T-helper 2 cell treated with Interferon-gamma antibody and Interleukin-4, amounts not matched to agents 100 ng/mL and 5 ng/mL, for 36 hours (primary cell): ENCODE data around the gene NAV2. TPM values are rescaled to one million over a fixed set of nuclear protein-coding genes. Genes with fewer than 3 reads are reported as not detected.

ENCODE experiments used
- intact Hi-C: fragments of 100-400 bp; cut with micrococcal nuclease; formaldehyde crosslinking; loops from one replicate; pipeline ENCODE4 v1.15.1; 2023
- total RNA-seq: library from RNA; stranded (reverse); gene quantifications from 2 replicates; pipeline ENCODE4 v1.2.3, GENCODE V29; 2022

The NAV2 gene
- total RNA-seq, 1 donor from 2014 or later, result 0.45 TPM

DNA sequence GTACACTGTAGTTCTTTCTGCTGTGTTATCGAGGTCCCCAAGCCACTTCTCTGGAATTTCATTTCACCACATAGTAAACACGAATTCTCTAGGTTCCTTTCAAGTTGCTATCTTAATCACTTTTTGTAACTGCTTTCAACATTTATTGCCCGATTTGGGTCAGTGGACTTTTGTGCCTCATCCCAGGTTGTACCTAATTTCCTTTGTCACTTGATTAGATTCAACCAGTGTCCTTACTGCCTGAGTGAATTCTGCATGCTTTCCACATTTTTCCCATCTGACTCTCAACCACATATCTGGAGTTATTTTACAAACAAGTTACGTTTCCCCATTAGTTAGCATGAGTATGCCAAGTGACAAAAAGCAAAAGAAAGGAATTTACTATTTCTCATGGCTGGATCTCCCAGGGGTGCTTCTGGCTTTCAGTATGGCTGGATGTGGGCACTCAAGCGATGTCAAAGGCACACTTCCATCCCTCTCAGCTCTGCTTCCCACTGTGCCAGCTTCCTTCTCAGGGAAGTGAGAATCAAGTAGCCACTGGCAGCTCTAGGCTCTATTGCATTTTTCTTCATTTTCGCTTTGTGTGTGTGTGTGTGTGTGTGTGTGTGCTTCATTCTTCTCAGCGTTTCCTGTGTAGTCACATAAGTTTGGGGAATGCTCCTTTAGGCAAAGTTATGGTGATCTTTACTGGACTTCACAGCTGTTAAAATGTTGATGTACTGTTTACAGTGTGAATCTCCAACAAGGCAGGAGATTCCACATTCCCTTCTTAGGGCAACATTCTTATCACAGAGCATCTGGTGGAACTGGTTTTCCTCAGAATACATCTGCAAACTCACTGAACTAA, 318.7 kb downstream of the NAV2 start:
- intact Hi-C loops, result no loop called here

DNA sequence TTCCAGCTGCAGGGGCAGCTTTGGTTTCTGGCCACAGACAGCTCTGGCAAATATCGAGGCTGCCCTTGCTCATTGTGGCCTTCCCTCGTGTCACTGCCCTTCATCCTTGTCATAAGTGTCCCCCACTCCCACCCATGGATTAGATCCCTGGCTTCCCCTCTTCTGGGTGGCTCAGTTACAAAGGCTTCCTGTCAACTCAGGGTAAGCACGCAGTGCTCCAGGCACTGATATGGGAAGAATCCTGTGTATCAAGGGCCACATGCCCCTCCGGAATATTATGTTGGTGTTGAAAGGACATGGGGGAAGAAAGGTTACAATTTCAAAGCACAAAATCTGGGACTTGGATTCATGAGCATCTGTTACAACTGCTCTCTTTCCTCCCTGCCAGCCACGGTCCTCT, 319.5 kb downstream of the NAV2 start:
- intact Hi-C loops, result no loop called here

DNA sequence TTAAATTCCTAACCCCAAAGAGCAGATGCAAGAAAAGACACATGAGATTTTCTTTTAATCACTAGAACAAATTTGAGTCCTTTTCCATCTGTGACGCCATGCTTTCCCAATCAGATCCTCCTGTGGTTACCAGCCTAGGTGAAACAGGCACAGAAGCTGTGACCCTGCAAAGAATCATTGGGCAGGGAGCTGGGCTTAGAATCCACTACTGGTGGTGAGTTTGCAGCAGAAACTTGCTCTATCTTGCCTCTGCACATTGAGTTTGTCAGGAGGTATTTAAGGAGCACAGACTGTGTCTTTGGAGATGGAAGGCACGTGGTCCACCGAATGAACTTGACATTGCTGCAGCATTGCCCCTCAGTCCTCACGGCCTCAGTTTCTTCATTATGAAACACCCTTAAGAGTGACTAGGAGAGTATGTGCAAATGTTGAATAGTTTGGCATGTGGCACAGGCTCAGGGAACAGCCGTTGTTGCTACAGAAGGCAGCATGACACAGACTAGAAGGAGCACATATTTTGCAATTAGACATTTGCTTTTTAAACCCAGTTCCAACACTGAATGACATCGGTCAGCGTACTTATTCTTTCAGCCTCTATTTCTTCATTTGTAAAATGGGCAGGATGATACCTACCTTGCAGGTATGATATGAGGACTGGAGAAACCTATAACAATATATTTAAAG, 320.1 kb downstream of the NAV2 start:
- intact Hi-C loops, result no loop called here

DNA sequence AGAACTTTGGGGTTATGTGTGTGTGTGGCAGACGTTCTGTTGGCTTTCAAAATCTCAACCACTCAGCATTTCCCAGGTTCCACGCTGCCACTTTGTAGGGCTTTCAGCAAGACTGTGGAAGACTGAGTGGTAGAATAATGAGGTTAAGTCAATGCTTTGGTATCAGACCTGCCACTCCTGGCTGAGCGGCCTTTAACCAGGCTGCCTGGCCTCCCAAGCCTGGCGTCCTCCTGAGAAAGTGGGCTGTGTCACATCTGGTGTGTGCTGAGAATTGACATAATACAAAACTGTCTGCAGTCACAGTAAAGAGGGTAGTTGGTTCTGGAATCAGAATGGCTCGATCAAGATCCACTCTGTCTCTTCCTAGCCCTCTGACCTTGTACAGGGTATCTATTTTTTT, 321.2 kb downstream of the NAV2 start:
- intact Hi-C loops, result no loop called here

DNA sequence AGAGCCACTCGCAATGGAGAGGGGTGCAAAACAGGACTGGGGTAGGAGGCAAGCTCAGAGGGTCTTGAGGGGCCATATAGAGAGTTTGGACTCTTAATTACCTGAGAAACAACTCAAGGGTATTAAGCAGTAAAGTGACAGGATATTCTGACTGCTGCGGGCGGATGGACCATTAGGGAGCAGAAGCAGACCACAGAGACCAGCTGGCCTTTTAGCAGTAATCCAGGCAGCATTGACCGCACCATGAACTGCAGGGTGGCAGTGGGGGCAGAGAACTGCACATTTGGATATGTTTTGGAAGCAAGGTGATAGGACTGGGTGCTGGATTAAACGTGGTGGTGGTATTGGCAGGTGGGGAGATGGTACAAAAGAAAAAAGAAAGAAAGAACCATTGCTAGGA, 322.3 kb downstream of the NAV2 start:
- intact Hi-C loops, result no loop called here

DNA sequence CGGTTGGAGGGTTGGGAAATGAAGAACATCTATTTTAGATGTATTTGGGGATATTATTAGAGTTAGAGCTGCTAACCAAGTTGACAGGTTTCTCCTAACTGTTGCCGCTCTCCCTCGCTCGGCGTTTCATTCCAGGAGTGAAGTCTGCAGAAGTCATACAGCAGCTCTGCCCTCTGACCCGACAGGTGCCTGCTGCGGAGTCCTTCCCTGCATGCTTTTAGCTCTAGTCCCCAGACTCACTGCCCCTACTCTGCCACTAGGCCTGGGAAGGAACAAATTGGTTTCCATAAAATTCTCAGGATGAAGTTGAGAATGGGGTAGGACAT, 322.7 kb downstream of the NAV2 start:
- intact Hi-C loops, result no loop called here

DNA sequence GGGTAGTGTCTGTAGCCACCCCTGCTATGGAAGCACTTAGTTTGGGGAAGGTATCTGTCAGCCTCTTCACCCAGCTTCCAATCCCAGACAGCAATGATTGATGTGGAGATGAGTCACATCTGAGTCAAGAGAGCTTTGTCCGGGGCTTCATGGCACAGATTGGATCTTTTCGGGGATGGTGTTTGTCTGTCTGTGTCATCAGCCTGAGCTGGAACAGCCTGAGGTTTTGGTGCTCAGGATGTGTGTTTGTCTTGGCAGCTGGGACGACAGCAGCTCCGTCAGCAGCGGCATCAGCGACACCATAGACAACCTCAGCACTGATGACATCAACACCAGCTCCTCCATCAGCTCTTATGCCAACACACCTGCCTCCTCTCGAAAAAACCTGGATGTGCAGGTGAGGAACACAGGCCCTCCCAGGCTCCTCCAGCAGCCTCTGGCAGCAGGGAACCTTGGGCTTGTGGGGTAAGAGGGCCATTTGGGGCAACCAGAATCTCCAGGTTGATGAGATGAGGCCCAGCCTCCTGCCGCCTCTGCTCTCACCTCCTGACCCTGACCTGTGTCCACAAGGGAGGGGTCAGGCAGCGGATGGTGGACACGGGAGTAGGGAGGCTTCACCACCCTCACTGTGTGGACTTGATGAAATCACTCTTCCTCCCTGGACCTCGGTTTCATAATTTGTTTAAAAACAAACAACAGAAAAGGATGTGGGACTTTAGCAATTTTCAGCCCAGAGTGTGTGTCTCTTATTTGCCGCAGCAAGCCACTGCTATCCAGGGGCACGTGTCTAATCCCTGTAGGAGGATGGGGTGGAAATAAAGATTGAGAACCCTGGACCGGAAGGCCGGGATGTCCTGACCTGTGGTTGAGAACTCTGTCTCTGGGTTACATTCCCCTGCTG, 323.3 kb downstream of the NAV2 start:
- intact Hi-C loops, result no loop called here

DNA sequence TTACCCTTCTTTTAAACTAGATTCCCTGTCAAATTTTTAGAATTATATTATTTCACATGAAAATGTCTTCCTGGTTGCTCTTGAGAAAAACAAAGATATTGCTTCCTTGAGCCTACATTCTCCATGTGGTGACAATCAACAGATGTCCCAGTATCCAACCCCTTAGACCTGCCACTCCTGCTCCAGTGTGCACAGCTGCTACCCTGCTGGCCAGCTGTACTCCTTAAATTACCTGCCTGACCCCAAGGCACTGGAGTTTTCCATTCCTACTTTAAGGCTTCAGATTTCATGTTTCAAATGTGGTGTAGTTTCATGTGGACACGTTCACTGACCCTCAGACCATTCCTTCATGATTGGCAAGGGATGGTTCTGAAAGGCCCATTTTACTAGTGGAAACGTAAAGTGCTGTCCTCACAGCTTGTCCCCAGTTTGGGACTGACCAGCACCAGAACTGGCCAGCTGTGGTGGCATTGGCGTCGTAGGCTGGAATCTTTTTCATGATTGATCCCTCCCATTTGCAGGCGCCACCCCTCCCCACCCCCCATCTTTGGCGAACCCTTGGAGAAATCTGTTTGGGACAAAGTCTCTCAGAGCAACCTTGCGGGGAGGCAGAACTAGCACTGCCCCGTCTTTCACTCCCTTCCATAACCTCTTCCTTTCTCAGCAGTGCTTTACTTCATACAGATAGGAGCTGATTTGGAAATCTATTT, 324.1 kb downstream of the NAV2 start:
- intact Hi-C loops, result no loop called here

DNA sequence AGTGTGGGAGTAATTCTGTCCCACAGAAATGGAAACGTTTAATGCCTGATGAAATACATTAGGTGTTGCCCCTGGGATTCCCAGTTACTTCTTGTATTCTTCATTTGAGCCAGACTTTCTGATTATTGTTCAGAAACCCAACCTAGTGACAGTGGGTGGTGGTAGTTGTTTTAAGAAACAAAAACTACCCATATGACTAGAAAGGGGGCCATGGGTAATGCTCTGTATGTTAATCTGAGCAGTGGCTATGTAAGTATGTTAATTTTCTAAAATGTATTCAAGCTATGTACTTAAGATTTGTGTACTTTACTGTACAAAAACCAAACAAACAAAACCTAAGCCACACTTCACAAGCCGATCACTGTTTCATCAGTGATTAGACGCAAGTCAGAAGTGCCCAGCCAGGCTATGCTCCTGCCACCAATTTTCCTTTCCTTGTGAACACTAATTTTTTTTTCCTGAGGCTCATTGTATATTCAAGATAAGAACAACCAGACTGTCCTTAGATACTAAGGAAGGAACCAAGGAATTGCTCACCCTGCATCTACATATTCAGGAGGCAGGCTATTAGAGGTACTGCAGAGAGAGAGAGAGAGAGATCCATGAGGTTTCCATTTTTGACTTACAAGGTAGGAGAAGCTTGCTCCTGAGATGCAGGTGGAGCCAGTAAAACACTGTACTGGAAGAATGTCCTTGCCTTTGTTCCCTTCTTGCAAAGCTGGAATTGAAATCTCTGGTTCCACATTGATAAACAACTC, 324.9 kb downstream of the NAV2 start:
- intact Hi-C loops, result no loop called here

DNA sequence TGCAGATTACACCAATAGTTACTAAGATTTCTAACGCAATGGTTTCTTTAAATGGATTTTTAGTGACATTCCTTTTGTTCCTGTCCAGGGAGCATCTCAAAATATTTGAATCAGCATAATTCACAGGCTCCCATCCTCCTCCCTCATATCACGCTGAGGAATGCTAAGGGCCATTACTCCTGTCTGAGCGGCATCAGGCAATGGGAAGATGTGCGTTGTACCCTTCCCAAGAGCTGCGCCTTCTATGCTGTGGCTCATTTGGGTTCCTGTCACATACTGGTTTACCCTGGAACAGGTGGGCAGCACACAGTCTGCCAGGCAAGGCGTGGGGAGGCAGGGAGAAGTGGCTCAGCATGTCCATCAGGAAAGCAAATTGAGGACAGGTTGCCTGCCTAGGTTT, 325.8 kb downstream of the NAV2 start:
- intact Hi-C loops, result no loop called here

DNA sequence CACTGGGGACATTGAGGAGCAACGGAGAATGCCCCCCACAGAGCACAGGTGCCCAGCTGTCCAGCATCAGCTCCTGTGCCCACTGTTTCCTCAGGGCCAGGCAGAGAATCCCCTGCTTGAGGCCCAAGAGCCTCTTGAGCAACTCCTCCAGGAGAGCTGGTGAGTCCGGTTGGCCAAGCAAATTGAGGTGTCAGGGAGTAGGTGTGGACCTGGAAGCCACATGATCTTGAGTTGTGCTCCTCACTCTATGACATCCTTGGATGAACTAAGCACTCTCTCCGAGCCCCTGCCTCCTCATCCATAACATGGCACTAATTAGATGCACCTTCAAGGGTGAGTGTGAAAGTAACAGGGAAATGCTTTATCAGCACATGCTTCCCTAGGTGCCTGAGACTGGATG, 326.3 kb downstream of the NAV2 start:
- intact Hi-C loops, result no loop called here

DNA sequence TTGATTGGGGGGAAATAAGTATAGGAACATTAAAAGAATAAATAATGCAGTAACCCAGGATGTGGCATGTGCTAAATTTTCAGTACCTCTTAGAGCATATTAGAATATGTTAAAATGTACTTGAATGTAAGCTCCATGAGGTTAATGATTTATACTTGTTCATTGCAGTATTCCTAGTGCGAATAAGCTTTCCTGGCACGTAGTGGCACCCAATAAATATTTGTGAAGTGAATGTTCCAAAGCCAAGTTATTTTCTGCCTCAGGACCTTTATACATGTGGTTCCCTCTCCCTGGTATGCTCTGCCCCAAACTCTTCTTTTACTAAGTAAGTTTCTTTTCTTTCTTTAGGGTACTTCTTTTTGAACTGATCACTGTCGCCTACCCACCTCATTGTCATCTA, 328.9 kb downstream of the NAV2 start:
- intact Hi-C loops, result no loop called here

DNA sequence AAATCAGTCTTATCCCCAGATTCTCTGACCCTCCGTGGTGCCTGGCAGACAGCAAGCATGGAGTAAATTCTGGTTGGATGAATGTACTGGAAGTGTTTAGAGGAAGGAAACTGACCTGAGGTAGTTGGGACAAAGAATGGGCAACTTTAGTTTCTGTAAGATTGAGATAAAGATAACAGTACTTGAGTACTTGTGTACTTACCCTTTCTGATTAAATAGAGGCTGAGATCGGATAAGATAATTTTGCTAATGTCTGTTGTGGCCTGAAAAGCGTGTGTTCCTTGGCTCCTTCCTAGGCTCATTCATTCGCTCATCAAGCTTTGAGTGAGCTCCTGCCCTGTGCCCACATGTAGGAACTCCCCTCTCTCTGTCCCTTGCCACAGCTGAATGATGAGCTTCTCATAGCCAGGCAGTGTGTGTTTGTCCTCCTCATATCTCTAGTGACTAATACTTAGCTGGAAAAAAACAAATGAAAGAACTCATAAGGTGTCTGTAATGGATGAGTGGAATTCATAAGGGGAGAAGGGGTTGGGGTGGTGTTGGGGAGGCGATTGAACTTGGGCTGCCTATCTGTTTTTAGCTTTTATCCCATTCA, 329.5 kb downstream of the NAV2 start:
- intact Hi-C loops, result no loop called here

DNA sequence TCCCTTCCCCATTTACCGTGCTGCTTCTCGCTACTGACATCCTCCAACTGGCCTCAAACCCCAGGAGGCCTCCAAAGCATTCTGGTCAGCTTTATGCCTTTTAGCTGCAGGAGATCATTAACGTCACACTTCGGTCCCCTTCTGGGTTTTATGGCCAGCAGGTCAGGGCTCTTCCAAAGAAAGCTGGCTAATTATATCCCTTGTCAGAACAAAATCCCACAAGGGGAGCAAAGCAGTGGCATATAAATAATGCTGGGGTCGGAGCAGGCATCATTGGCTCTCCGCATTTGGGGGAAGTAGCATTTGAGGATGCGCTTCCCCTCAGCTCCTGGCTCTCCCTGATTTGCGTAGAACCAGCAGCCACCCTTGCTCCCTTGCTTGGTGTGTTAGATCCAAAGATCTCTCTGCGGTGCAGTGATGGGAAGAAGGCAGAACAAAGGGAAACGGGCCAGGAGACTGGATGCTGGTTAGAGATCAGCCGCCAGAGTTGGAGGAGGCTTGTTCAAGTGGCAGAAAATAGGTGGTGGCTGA, 330.2 kb downstream of the NAV2 start:
- intact Hi-C loops, result no loop called here

DNA sequence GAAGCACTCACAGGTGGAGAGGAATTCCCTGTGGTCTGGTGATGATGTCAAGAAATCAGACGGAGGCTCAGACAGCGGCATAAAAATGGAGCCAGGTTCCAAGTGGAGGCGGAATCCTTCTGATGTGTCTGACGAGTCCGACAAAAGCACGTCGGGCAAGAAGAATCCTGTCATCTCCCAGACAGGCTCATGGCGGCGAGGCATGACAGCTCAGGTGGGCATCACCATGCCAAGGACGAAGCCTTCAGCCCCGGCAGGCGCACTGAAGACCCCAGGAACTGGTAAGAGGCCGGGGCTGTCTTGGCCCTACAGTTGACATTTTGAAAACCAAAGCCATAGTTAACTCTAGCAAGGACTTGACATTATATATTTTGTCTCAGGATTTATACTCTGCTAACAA, 331.4 kb downstream of the NAV2 start:
- intact Hi-C loops, result no loop called here

DNA sequence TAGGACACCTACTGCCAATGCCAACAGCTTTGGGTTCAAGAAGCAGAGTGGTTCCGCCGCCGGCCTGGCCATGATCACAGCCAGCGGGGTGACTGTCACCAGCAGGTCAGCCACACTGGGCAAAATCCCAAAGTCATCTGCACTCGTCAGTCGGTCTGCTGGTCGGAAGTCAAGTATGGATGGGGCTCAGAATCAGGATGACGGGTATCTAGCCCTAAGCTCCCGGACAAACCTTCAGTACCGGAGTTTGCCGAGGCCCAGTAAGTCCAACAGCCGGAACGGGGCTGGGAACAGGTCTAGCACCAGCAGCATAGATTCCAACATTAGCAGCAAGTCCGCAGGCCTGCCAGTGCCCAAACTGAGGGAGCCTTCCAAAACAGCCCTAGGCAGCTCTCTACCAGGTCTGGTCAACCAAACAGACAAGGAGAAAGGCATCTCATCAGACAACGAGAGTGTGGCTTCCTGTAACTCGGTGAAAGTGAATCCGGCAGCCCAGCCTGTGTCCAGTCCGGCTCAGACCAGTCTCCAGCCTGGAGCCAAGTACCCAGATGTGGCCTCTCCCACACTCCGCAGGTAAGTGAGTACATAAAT, 332.6 kb downstream of the NAV2 start:
- intact Hi-C loops, result no loop called here

DNA sequence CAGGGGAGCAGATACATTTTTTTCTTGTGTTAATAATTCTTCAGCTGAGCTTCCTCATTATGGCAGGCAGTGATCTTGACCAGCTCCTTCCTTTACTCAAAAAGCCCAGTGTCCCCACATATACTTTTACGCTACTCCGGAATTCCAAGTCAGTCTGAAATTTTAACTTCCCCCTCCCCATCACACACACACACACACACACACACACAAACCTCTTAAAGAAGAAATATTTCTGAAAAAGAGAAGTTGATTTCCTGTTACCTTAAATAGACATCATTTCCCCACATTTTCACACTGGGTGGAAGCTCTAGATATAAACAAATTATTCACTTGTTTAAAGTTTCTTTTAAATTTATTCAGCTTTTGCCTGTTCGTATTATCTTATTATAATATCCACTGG, 333.8 kb downstream of the NAV2 start:
- intact Hi-C loops, result no loop called here

DNA sequence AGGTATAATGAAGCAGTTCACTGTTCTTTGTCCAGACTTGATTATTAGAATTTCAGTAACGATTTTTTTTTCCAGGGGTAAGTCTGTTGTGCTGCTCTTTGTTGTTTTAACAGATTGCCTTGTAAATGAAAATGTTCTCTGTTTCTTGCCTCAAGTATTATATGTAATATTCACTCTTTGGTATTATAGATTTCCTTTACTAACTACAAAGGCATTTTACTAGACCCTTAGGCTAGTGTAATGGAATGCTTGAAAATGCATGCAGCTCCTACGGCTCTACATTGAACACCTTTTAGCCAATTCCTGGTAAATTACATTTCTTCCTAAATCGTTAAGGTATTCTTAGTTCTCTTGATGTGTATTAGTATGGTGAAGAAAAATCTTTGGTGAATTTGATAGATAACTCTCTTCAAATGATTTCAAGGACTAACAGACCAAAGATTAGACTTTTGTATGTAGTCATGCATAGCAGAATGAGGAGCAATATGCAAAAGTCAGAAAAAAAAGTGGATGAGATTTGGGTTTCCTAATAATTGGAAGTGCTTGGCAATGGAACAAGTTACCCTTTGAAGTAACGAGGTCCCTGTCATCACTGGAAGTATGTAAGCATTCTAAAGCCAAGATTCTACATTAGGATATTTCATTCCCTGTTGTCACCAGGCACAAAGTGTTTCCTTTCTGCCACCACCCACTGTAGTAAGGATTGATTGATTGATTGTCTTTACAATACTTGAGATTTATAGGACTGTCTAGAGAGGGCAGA, 334.6 kb downstream of the NAV2 start:
- intact Hi-C loops, result no loop called here

DNA sequence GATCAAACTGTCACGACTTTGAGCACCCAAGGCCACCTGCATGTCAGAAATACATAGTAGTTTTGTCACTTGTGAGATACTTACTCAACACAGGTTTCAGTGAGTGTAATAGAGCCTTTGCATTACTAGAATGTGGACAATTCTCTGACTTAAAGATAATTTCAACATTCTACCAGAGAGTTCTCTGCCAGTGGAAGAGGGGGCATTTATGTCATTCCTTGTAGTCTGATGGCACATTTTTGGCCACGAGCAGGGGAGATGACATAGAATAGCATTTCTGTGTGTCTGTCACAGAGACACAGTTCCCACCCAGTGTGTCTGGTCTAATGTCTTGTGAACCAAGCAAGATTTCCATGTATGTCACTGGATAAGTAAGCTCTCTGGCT, 335.1 kb downstream of the NAV2 start:
- intact Hi-C loops, result no loop called here
